IMR-90 (cell line): Measurements from ENCODE around the gene SLX4. TPM values are rescaled to one million over a fixed set of nuclear protein-coding genes. Genes with fewer than 3 reads are reported as not detected.

Experiments used
- ATAC-seq: fragments of 200-7000 bp; cut with Tn5 transposase; 2 replicates; pipeline ENCODE4 v1.9.1; 2020; ENCODE audit warnings: low read depth, mild to moderate bottlenecking, moderate library complexity
- BruUV-seq: library from RNA; stranded (reverse); fragments of 400-500 nt; replicated peaks from 2 replicates; lab custom pipeline; 2021; lab: Mats Ljungman, UMichigan
- CTCF ChIA-PET: fragments of 300-600 bp; formaldehyde crosslinking; extraction: SDS; loops from one replicate; lab custom pipeline; 2021; ENCODE audit warnings: antibody characterized with exemption; lab: Yijun Ruan, JAX
- POLR2A ChIA-PET: fragments of 300-600 bp; sonication (Branson Sonifier 250); formaldehyde crosslinking; loops from one replicate; lab custom pipeline; 2022; ENCODE audit warnings: antibody characterized with exemption; ENCODE audit not compliant: unreplicated experiment; lab: Charles Lee
- DNase-seq: peaks from one replicate; pipeline ENCODE4 v3.0.0; 2013
- H2AFZ ChIP-seq: replicated peaks from 2 replicates; pipeline ENCODE3; 2013; ENCODE audit warnings: low read length, mild to moderate bottlenecking; ENCODE audit not compliant: poor library complexity
- H2AK5ac ChIP-seq: 2 replicates; pipeline ENCODE4 v1.6.1; 2013; ENCODE audit warnings: low read depth, low read length, inconsistent platforms
- H2AK9ac ChIP-seq: replicated peaks from 2 replicates; pipeline ENCODE3; 2013; ENCODE audit warnings: mild to moderate bottlenecking, low read depth, low read length, moderate library complexity; ENCODE audit not compliant: poor library complexity
- H2BK120ac ChIP-seq: 2 replicates; pipeline ENCODE4 v1.6.1; 2013; ENCODE audit warnings: low read depth, low read length, inconsistent platforms
- H2BK15ac ChIP-seq: 3 replicates; pipeline ENCODE4 v1.6.1; 2013; ENCODE audit warnings: low read depth, low read length, inconsistent platforms
- H2BK20ac ChIP-seq: 2 replicates; pipeline ENCODE4 v1.6.1; 2013; ENCODE audit warnings: low read depth, mild to moderate bottlenecking, inconsistent platforms, low read length, moderate library complexity
- H2BK5ac ChIP-seq: 2 replicates; pipeline ENCODE4 v1.6.1; 2013; ENCODE audit warnings: mild to moderate bottlenecking, low read depth, low read length, inconsistent platforms; ENCODE audit not compliant: poor library complexity, severe bottlenecking
- H3K14ac ChIP-seq: replicated peaks from 2 replicates; pipeline ENCODE4 v1.6.1; 2013; ENCODE audit warnings: low read depth, low read length, inconsistent platforms
- H3K18ac ChIP-seq: 2 replicates; pipeline ENCODE4 v1.6.1; 2013; ENCODE audit warnings: low read depth, low read length, control low read depth
- H3K23ac ChIP-seq: 2 replicates; pipeline ENCODE4 v1.6.1; 2013; ENCODE audit warnings: low read depth, low read length, inconsistent platforms
- H3K27ac ChIP-seq: 2 replicates; pipeline ENCODE4 v1.5.1; 2013; ENCODE audit warnings: mild to moderate bottlenecking, control low read depth, low read length; ENCODE audit not compliant: insufficient read depth
- H3K27me3 ChIP-seq: 2 replicates; pipeline ENCODE4 v1.6.1; 2013; ENCODE audit warnings: low read length; ENCODE audit not compliant: control insufficient read depth, insufficient read depth
- H3K36me3 ChIP-seq: 2 replicates; pipeline ENCODE4 v1.6.1; 2013; ENCODE audit warnings: low read length, mixed read lengths; ENCODE audit not compliant: control insufficient read depth, insufficient read depth
- H3K4ac ChIP-seq: 2 replicates; pipeline ENCODE4 v1.6.1; 2013; ENCODE audit warnings: low read depth, low read length, inconsistent platforms
- H3K4me1 ChIP-seq: 2 replicates; pipeline ENCODE4 v1.6.1; 2013; ENCODE audit warnings: low read length, mixed read lengths; ENCODE audit not compliant: control insufficient read depth, insufficient read depth
- H3K4me2 ChIP-seq: 2 replicates; pipeline ENCODE4 v1.6.1; 2013; ENCODE audit warnings: low read depth, mild to moderate bottlenecking, control low read depth, low read length, moderate library complexity
- H3K4me3 ChIP-seq: 2 replicates; pipeline ENCODE4 v1.5.1; 2013; ENCODE audit warnings: low read depth, mild to moderate bottlenecking, control low read depth, low read length, moderate library complexity; ENCODE audit not compliant: insufficient read depth
- H3K56ac ChIP-seq: 2 replicates; pipeline ENCODE4 v1.6.1; 2013; ENCODE audit warnings: low read length, inconsistent platforms; ENCODE audit not compliant: insufficient read depth; ENCODE audit errors: extremely low read depth
- H3K79me1 ChIP-seq, 2 experiments: 2 replicates each; pipeline ENCODE4 v1.6.1; 2013; ENCODE audit warnings: low read length in 2 of 2, inconsistent platforms in 1 of 2, low read depth in 1 of 2
- H3K9ac ChIP-seq: 2 replicates; pipeline ENCODE4 v1.6.1; 2013; ENCODE audit warnings: low read depth, low read length, control low read depth
- H3K9me1 ChIP-seq: 2 replicates; pipeline ENCODE4 v1.6.1; 2013; ENCODE audit warnings: low read length, inconsistent platforms; ENCODE audit not compliant: insufficient read depth
- H3K9me3 ChIP-seq: 2 replicates; pipeline ENCODE4 v1.6.1; 2013; ENCODE audit warnings: low read length; ENCODE audit not compliant: control insufficient read depth, insufficient read depth
- H4K20me1 ChIP-seq: 2 replicates; pipeline ENCODE4 v1.6.1; 2013; ENCODE audit warnings: low read length, inconsistent platforms; ENCODE audit not compliant: insufficient read depth
- H4K5ac ChIP-seq: 2 replicates; pipeline ENCODE4 v1.6.1; 2013; ENCODE audit warnings: mild to moderate bottlenecking, low read depth, low read length, control low read depth
- H4K8ac ChIP-seq, 2 experiments: 2 replicates each; pipeline ENCODE4 v1.6.1; 2013; ENCODE audit warnings: low read depth in 2 of 2, low read length in 2 of 2, control low read depth in 1 of 2, inconsistent platforms in 1 of 2
- H4K91ac ChIP-seq: 2 replicates; pipeline ENCODE4 v1.6.1; 2013; ENCODE audit warnings: low read depth, low read length, inconsistent platforms; ENCODE audit not compliant: insufficient read depth
- CEBPB ChIP-seq: IDR thresholded peaks from 2 replicates; pipeline ENCODE4 v1.6.1; 2012; ENCODE audit warnings: low read depth, low read length, improper control_type of control experiment
- CHD1 ChIP-seq: IDR thresholded peaks from 2 replicates; pipeline ENCODE4 v1.6.1; 2012; ENCODE audit warnings: low read depth, low read length, improper control_type of control experiment
- MAFK ChIP-seq: IDR thresholded peaks from 2 replicates; pipeline ENCODE4 v1.6.1; 2012; ENCODE audit warnings: low read depth, low read length, improper control_type of control experiment
- MAZ ChIP-seq: IDR thresholded peaks from 2 replicates; pipeline ENCODE4 v1.6.1; 2012; ENCODE audit warnings: low read depth, mild to moderate bottlenecking, low read length, improper control_type of control experiment, moderate library complexity, borderline replicate concordance
- NFE2L2 ChIP-seq: fragments of 150-350 bp; IDR thresholded peaks from 2 replicates; pipeline ENCODE4 v1.6.1; 2016; ENCODE audit warnings: low read depth, mild to moderate bottlenecking, low read length
- POLR2A ChIP-seq: IDR thresholded peaks from 2 replicates; pipeline ENCODE4 v1.6.1; 2012; ENCODE audit warnings: mild to moderate bottlenecking, low read depth, low read length
- RAD21 ChIP-seq: IDR thresholded peaks from 2 replicates; pipeline ENCODE4 v1.6.1; 2012; ENCODE audit warnings: low read length, improper control_type of control experiment
- RCOR1 ChIP-seq: IDR thresholded peaks from 2 replicates; pipeline ENCODE4 v1.6.1; 2012; ENCODE audit warnings: mild to moderate bottlenecking, low read length, improper control_type of control experiment; ENCODE audit not compliant: insufficient replicate concordance
- WGBS, 2 experiments: methylation state at CpG; one replicate each; pipeline versions ENCODE4 v1.1.5 to v1.1.7; 2013; ENCODE audit warnings: missing lambda C conversion rate in 2 of 2; ENCODE audit not compliant: insufficient read length in 1 of 2; ENCODE audit errors: extremely low coverage in 2 of 2; 5-methylcytosine and 5-hydroxymethylcytosine counted together
- dilution Hi-C: fragments of 300-500 bp; cut with HindIII; formaldehyde crosslinking; loops from one replicate; pipeline ENCODE4 v1.14.3; 2018; ENCODE audit warnings: low sequenced_read_pairs; ENCODE audit not compliant: unreplicated experiment
- in situ Hi-C: fragments of 300-500 bp; cut with MboI; formaldehyde crosslinking; loops from 3 replicates; pipeline ENCODE4 v1.14.3; 2019; ENCODE audit warnings: low sequenced_read_pairs, inconsistent platforms, mixed read lengths
- intact Hi-C: fragments of 100-400 bp; cut with micrococcal nuclease; formaldehyde crosslinking; loops from 2 replicates; pipeline ENCODE4 v1.10.0; 2022
- polyA plus RNA-seq, 3 experiments: library from polyadenylated mRNA; depleted of rRNA; stranded (reverse); fragments of >200 nt; gene quantifications; 2 replicates each; pipeline ENCODE4 v1.2.3, GENCODE V29; 2012; ENCODE audit warnings: low replicate concordance in 1 of 3
- total RNA-seq: library from RNA; depleted of rRNA; stranded (reverse); fragments of >200 nt; gene quantifications from 2 replicates; pipeline ENCODE4 v1.2.3, GENCODE V29; 2012
- TF ChIP-seq, protein P1 (sequence below): conservative IDR thresholded peaks from 2 replicates; pipeline ENCODE4 v1.5.1; 2012; ENCODE audit warnings: mild to moderate bottlenecking, low read depth, low read length, improper control_type of control experiment

SLX4 gene
- total and polyA plus RNA-seq, 2 of the 4 experiments (the other 2 are of a cell fraction) = 1.3 to 3.1 TPM

DNA sequence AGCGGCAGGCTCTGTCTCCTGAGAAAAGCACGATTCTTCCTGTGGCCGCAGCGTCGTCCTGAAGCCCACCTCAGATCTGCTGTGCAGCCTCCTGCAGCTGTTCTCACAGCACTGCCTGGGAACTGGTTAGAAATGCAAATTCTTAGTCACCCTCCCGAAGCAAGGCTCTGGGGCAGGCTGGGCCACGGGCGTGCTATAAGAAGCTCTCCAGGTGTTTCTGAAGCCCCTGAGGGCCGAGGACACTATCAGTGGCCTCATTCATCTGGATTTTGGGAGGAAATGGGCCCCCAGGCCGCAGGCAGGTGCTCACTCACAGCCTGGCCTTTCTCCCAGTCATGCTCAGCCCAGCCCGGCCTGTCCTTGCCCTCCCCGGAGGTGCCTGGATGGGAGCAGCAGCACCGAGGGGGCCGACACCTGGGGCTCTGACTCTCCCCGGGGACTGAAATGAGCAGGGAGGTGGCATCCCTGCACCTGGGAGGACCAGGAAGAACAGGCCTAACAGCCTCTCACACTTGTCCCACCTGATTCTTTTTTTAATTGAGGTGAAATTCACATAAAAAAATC lies 23.8 kb downstream of the SLX4 start:
- Histone ChIP-seq H3K36me3 (peaks cover 31% of the 10 kb centered on the region), H2BK120ac (no peak overlapping the region), H3K27ac (no peak overlapping the region), H3K14ac (no peak overlapping the region), H3K4me3 (no peak overlapping the region), H3K18ac (no peak overlapping the region), H2AK5ac (no peak overlapping the region), H3K9me1 (no peaks in the 10 kb centered on the region), H3K23ac (no peak overlapping the region), H2BK15ac (no peak overlapping the region), H2AFZ (no peak overlapping the region), H3K9ac (no peak overlapping the region), H2BK20ac (no peak overlapping the region), H4K91ac (no peak overlapping the region), H3K56ac (no peak overlapping the region), H3K27me3 (no peaks in the 10 kb centered on the region), H3K4me2 (no peak overlapping the region), H3K4ac (no peak overlapping the region), H2AK9ac (peak overlapping the region; percentile 16), H3K79me1 (no peaks in the 10 kb centered on the region), H3K4me1 (no peaks in the 10 kb centered on the region), H2BK5ac (no peak overlapping the region), H3K9me3 (no peaks in the 10 kb centered on the region), H4K5ac (no peak overlapping the region), H4K8ac (no peak overlapping the region), H4K20me1 (no peaks in the 10 kb centered on the region)
- ATAC-seq (no peak), DNase-seq (no peak)
- no peak for TF ChIP-seq CHD1
- no peak for TF ChIP-seq MAZ
- TF ChIP-seq POLR2A = no peak
- no peak for TF ChIP-seq RAD21
- no peak for TF ChIP-seq RCOR1
- TF ChIP-seq, protein P1, sequence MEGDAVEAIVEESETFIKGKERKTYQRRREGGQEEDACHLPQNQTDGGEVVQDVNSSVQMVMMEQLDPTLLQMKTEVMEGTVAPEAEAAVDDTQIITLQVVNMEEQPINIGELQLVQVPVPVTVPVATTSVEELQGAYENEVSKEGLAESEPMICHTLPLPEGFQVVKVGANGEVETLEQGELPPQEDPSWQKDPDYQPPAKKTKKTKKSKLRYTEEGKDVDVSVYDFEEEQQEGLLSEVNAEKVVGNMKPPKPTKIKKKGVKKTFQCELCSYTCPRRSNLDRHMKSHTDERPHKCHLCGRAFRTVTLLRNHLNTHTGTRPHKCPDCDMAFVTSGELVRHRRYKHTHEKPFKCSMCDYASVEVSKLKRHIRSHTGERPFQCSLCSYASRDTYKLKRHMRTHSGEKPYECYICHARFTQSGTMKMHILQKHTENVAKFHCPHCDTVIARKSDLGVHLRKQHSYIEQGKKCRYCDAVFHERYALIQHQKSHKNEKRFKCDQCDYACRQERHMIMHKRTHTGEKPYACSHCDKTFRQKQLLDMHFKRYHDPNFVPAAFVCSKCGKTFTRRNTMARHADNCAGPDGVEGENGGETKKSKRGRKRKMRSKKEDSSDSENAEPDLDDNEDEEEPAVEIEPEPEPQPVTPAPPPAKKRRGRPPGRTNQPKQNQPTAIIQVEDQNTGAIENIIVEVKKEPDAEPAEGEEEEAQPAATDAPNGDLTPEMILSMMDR = no peak
- no peak for TF ChIP-seq CEBPB
- TF ChIP-seq NFE2L2 = no peak
- TF ChIP-seq MAFK = no peak
- WGBS, 2 experiments = 77% methylated on average over 11 of the region's 15 CpGs; no CpG with 5 or more reads in 1 of the 2 experiments
- in situ Hi-C loops = no loop called here
- intact Hi-C loops = no loop called here
- dilution Hi-C loops = no loop called here
- POLR2A ChIA-PET = no interaction called here
- CTCF ChIA-PET = no interaction called here
- no TSS peak for BruUV-seq
